Measurements from ENCODE around the gene ZNF165. TPM values are rescaled to one million over a fixed set of nuclear protein-coding genes. Genes with fewer than 3 reads are reported as not detected.

The ZNF165 gene
- total and polyA plus RNA-seq, 2 donors (not counting 1 experiment from before 2014, with no cell fraction given): 0.23 to 0.33 TPM

DNA sequence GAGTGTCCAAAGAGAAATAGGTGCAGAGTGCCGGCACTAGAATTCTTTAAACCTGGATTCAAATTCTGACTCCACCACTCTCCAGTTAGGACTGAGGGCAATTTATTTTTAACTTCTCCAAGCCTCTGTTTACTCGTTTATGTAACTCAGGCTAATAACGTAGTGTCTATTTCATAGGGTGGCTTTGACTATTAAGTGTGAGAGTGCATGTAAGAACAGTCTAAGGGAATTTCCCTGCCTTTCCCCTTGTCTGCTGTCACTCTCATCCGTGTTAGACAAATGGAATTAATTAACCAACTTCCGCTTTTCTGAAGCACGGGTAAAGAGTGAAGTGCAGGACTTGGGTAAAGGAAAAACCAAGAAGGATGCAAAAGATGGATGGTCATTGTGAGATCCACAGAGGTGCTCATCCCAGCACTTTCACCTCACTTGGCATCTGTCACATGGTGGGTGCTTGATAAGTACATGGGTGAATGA, 57.2 kb downstream of the ZNF165 start:
- no peaks in the 10 kb centered on the region for H4K20me1 ChIP-seq (ENCODE audit: control insufficient read depth, extremely low read depth, insufficient read depth, low read length)
- peak overlapping the region; percentile 77 for H3K9ac ChIP-seq (ENCODE audit: insufficient read depth, low read length)
- no peaks in the 10 kb centered on the region for H3K36me3 ChIP-seq (ENCODE audit: control insufficient read depth, insufficient read depth, low read length)
- peak overlapping the region; percentile 81 to 100 (median 82) for H3K4me3 ChIP-seq (replicated peaks in 1 of 4; ENCODE audit: control extremely low read depth in 1 of 4, insufficient read depth in 1 of 4, low read depth in 3 of 4, low read length in 4 of 4)
- H3K27ac ChIP-seq (ENCODE audit: insufficient read depth, low read length): peak overlapping the region; percentile 77
- peak overlapping the region; percentile 69 for H2AFZ ChIP-seq (ENCODE audit: low read length)
- H3K4me1 ChIP-seq (ENCODE audit: control insufficient read depth, extremely low read depth, insufficient read depth, low read length): peaks cover 4% of the 10 kb centered on the region
- H3K27me3 ChIP-seq (ENCODE audit: control insufficient read depth, insufficient read depth, low read length): no peaks in the 10 kb centered on the region
- DNase-seq (ENCODE audit: low read depth in 2 of 2): peak in 1 of 2 donors; percentile 29
- peak overlapping the region; percentile 77 for H3K4me2 ChIP-seq (ENCODE audit: extremely low read depth, insufficient read depth, low read length)
- TF ChIP-seq, protein P1, sequence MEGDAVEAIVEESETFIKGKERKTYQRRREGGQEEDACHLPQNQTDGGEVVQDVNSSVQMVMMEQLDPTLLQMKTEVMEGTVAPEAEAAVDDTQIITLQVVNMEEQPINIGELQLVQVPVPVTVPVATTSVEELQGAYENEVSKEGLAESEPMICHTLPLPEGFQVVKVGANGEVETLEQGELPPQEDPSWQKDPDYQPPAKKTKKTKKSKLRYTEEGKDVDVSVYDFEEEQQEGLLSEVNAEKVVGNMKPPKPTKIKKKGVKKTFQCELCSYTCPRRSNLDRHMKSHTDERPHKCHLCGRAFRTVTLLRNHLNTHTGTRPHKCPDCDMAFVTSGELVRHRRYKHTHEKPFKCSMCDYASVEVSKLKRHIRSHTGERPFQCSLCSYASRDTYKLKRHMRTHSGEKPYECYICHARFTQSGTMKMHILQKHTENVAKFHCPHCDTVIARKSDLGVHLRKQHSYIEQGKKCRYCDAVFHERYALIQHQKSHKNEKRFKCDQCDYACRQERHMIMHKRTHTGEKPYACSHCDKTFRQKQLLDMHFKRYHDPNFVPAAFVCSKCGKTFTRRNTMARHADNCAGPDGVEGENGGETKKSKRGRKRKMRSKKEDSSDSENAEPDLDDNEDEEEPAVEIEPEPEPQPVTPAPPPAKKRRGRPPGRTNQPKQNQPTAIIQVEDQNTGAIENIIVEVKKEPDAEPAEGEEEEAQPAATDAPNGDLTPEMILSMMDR (conservative IDR thresholded peaks at IDR 0.05 in 1 of 2, IDR thresholded peaks at IDR 0.05 in 1 of 2; ENCODE audit: low read depth in 1 of 2, low read length in 2 of 2): no peak
- TF ChIP-seq EZH2 (IDR thresholded peaks at IDR 0.05; ENCODE audit: low read length, missing control alignments): no peak
- H3K79me2 ChIP-seq (ENCODE audit: control insufficient read depth, insufficient read depth, low read length): peaks cover 34% of the 10 kb centered on the region
- H3K9me3 ChIP-seq (ENCODE audit: control insufficient read depth, insufficient read depth, low read depth, low read length): no peaks in the 10 kb centered on the region

Other genes starting within 250 kb of the ZNF165 start
- not detected in 2 replicates for gene OR2B2, start 168.2 kb upstream of the ZNF165 start, total RNA-seq
- not detected in 2 replicates for gene OR2B2, start 168.2 kb upstream of the ZNF165 start, polyA plus RNA-seq
- 0.17 TPM in 1 of 2 replicates, not detected in the other for gene OR2B6, start 123.3 kb upstream of the ZNF165 start, total RNA-seq
- gene OR2B6, start 123.3 kb upstream of the ZNF165 start, polyA plus RNA-seq: not detected in 2 replicates
- gene ZSCAN16, start 44.0 kb downstream of the ZNF165 start, total RNA-seq: 5.9 and 6.6 TPM in 2 replicates
- gene ZSCAN16, start 44.0 kb downstream of the ZNF165 start, polyA plus RNA-seq: 2.0 and 2.7 TPM in 2 replicates
- gene ZKSCAN8, start 61.3 kb downstream of the ZNF165 start, total RNA-seq: 16.2 and 21.6 TPM in 2 replicates
- gene ZKSCAN8, start 61.3 kb downstream of the ZNF165 start, polyA plus RNA-seq: 10.2 and 13.4 TPM in 2 replicates
- 9.5 and 11.6 TPM in 2 replicates for gene ZSCAN9, start 144.7 kb downstream of the ZNF165 start, total RNA-seq
- gene ZSCAN9, start 144.7 kb downstream of the ZNF165 start, polyA plus RNA-seq: 10.3 and 11.3 TPM in 2 replicates
- 6.9 and 7.3 TPM in 2 replicates for gene ZKSCAN4, start 171.7 kb downstream of the ZNF165 start, total RNA-seq
- 3.0 and 4.4 TPM in 2 replicates for gene ZKSCAN4, start 171.7 kb downstream of the ZNF165 start, polyA plus RNA-seq
- 2.8 and 3.3 TPM in 2 replicates for gene NKAPL, start 178.7 kb downstream of the ZNF165 start, total RNA-seq
- gene NKAPL, start 178.7 kb downstream of the ZNF165 start, polyA plus RNA-seq: 1.2 and 1.4 TPM in 2 replicates
- 21.6 and 23.9 TPM in 2 replicates for gene ZSCAN26, start 186.6 kb downstream of the ZNF165 start, total RNA-seq
- gene ZSCAN26, start 186.6 kb downstream of the ZNF165 start, polyA plus RNA-seq: 12.7 and 16.6 TPM in 2 replicates
- 5.6 and 5.8 TPM in 2 replicates for gene PGBD1, start 201.0 kb downstream of the ZNF165 start, total RNA-seq
- gene PGBD1, start 201.0 kb downstream of the ZNF165 start, polyA plus RNA-seq: 5.5 and 5.8 TPM in 2 replicates

Measured in fibroblast of lung (primary cell).